Suppressor macrophage (primary cell): ENCODE results near the gene CTSA.
"Not testable (repeated sequence)": the region's sequence is repeated elsewhere in the genome, so short reads cannot be mapped to it uniquely, and the experiment has no call there.

Source experiments
- DNase-seq, 4 experiments: peaks; one replicate each; pipeline ENCODE4 v3.0.0-alpha.2; 2020 to 2022

Gene CTSA

DNA sequence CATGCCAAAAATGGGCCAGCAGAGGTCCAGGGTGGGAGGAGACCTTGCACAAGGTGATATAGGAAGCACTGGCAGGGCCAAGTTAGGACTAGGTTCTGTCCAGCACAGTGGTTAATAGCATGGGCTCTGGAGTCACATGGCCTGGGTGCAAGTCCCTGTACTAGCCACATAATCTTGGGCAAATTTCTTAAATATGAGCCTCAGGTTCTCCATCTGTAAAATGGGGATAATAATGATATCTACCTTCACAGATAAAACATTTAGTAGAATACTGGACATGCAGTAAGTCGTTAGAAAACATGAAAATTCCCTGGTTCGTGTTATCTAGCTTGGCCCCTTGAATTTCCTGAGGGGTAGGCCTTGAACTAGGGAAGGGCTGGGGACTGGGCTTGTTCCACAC lies 6.2 kb downstream of the CTSA start:
- no peak for DNase-seq

DNA sequence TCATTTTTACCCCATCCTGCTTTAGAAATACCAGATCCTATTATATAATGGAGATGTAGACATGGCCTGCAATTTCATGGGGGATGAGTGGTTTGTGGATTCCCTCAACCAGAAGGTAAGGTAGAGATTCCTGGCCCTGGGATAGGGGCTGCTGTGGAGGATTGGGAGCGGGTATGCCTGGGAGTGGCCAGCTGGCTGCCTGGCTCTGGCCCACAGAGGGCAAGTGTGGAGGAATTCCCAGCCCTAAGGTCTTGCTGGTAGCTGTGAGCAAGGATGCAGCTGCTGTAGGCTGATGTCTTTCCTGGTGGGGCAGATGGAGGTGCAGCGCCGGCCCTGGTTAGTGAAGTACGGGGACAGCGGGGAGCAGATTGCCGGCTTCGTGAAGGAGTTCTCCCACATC lies 6.6 kb downstream of the CTSA start:
- no peak for DNase-seq

DNA sequence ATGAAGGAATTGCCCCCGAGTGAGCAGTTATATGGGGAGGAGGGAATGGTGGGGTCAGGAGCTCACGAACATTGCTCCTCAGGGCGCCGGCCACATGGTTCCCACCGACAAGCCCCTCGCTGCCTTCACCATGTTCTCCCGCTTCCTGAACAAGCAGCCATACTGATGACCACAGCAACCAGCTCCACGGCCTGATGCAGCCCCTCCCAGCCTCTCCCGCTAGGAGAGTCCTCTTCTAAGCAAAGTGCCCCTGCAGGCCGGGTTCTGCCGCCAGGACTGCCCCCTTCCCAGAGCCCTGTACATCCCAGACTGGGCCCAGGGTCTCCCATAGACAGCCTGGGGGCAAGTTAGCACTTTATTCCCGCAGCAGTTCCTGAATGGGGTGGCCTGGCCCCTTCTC lies 7.2 kb downstream of the CTSA start:
- DNase-seq: no peak

DNA sequence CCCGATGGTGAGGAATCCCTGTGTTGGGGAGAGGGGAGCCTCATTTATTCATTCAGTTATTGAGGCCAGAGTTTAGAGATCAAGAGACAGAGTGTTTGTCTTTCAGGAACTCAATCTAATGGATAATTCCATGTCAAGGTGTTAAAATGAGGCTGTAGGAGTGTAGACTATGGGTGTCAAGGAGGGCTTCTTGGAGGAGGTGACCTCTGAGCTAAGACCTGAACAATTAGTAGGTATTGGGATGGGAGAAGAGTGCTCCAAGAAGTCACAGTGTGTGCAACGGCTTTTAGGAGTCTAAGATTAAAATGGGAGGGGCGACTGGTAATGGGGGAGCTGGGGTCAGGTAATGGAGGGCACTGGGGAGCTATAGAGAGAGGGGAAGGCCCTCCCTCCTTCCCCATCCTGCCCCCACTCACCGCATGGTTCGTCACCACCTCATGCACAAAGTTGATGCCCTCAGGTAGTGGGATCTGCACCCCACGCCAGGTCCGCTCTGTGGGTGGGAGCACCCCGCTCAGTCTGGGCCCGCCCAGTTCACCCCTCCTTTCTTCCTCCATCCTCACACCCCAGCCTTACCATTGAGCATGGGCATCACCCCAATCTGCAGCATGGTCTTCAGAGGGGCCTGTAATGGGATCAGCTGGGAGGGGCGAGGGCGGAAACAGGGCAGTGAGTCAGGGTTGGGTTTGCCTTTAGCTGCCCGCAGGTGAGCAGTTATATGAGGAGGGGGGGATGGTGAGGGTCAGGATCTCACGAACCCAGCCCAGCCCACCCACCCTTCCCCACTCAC lies 8.1 kb downstream of the CTSA start:
- no peak for DNase-seq

DNA sequence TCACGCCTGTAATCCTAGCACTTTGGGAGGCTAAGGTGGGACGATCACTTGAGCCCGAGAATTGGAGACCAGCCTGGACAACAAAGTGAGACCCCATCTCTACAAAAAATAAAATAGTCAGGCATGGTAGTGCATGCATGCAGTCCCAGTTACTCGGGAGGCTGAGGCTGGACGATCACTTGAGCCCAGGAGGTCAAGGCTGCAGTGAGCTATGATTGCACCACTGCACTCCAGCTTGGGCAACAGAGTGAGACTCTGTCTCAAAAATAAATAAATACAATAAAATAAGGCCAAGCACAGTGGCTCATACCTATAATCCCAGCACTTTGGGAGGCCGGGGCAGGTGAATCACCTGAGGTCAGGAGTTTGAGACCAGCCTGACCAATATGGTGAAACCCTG lies 10.2 kb downstream of the CTSA start:
- DNase-seq: not testable (repeated sequence)

DNA sequence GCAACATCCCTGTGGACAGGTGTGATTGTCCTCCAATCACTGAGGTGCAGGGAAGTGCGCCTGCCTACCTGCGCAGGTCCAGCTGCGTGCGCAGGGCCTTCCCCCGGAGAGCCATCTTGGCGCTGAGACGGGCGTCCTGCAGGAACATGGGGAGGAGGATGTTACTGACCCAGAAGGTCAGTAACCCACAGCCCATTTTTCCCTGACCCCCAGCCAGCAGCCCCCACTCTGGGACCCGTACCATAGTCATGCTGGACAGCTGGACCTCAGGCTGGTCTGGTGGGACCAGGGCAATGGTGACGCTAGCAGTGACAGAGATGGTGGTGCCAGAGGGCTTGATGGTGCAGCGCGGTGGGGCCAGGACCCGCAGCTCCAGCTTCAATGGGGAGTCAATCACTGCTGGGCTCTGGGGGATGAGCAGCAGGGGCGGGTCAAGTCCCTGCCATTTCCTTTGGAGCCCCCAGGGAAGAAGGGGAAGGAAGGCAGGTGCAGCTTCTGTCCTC lies 11.1 kb downstream of the CTSA start:
- DNase-seq: no peak

DNA sequence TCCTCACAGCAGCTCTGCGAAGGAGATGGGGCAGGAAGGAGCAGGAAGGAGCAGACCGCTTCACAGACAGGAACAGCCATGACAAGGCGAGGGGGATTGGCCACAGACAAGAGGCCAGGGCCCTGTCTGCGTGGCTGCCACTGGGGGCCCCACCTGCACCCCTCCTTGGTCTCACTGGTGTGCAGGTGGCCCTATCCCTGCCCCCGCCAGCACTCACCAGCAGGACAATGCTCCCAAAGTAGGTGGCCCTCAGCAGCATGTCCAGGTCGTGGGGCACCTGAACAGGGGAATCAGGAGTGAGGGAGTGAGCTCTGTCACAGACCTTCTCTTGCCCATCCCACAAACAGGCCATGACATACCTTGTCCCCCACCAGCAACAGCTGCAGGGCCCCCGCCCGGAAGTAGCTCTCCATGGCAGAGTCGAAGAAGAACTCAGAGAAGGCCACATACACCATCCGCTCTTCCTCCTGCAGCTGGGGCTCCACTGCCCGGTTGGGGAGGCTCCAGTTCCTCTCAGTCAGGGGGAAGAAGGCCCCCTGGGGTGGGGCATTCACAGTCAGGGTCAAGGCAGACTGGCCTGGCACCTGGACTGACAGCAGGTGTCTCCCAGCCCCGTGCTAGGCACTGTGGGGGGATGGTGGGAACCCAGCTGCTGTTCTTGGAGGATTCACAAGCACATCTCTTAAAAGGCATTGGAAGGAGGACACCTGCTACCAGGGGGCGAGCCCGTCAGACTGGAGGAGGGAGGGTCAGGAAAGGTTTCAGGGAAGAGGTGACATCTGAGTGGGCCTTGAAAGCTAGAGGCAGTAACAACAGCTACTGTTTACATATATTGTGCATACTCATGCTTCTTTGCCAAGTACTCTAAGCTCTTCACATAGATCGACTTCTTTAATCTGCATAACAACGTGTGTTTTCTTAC lies 13.7 kb downstream of the CTSA start:
- DNase-seq: no peak

DNA sequence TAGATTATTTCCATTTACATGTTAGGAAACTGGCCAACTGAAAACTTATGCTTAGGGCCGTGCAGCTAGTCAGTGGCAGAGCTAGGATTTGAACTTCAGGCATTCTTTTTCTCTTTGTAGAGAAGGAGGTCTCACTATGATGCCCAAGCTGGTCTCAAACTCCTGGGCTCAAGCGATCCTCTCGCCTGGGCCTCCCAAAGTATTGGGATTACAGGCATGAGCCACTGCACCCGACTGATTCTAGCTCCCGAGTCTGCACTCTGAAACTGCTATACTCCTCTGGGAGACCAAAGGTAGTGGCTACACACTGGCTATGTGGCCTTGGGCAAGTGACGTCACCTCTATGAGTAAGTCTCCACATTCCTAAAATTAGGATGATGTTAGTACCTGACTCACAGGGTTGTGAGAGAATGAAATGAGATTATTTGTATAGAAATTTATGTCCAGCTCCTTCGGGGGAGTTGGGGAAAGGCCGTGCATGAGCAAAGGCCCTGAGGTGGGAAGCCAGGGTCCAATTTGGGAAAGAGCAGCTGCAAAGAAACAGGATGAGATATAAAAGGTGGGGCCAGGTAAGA lies 14.5 kb downstream of the CTSA start:
- DNase-seq: no peak

DNA sequence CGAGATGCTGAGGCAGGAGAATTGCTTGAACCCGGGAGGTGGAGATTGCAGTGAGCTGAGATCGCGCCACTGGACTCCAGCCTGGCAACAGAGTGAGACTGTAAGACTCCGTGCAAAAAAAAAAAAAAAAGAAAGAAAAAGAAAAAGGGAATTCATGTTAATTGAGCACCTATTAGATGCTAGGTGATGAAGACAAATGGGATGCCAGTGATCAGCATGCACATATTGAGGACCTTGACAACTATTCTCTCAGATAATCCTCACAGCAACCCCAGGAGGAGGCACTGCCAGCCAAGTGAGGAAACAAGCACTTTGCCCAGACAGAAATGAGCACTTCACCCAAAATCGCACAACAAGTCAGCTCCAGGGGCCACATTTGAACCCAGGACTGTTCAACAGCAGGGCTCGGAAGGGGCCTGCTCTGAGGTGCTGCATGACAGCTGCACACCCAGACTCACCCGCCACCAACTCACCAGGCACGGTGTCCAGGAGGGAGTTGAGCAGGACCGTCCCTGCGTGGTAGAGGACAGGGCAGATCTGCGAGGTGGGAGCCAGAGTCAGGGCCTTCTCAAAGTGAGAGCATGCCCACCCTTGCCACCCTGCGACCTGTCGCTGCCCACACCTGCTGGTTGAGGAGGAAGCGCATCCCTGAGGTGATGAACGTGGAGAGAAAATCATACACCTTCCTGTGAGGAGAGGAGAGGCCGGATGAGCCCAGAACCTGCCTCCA lies 16.2 kb downstream of the CTSA start:
- no peak for DNase-seq

DNA sequence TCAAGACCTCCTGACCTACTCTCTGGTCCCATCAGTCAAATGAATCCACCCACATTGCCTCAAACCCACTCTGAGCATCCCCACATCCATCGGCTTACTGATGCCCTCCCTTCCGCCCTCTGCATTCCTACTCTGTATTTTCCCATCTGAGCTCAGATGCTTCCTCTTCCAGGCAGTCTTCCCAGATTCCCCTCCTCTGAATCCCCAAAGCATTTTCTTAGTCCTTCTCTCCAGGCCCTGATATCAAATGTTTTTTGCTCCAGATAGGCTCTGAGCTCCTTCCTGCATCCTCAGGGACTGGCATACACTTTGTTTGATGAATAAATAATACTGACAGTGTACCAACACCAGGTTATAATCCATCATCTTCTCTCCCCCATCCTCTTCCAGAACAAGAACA lies 16.9 kb downstream of the CTSA start:
- no peak for DNase-seq

DNA sequence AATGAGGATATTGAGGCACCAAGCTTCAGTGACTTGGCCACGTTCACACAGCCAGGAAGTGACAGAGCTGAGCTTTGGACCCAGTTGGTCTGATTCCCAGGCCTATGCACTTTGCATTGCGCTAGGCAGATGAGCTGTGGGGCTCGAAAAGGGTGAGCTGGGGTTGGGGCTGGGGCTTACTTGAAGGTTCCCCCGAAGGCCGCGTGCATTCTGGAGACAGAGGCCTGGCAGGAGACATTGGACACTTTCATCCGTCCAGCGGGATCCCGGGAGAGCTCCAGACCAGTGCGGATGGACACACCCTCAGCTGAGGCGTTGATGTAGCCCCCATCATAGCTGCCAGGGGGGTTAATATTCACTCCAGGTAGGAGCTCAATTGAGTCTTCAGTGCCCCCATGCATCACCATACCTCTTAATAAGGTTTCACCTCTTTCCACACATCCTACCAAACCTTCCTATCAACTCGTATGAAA lies 18.2 kb downstream of the CTSA start:
- no peak for DNase-seq

DNA sequence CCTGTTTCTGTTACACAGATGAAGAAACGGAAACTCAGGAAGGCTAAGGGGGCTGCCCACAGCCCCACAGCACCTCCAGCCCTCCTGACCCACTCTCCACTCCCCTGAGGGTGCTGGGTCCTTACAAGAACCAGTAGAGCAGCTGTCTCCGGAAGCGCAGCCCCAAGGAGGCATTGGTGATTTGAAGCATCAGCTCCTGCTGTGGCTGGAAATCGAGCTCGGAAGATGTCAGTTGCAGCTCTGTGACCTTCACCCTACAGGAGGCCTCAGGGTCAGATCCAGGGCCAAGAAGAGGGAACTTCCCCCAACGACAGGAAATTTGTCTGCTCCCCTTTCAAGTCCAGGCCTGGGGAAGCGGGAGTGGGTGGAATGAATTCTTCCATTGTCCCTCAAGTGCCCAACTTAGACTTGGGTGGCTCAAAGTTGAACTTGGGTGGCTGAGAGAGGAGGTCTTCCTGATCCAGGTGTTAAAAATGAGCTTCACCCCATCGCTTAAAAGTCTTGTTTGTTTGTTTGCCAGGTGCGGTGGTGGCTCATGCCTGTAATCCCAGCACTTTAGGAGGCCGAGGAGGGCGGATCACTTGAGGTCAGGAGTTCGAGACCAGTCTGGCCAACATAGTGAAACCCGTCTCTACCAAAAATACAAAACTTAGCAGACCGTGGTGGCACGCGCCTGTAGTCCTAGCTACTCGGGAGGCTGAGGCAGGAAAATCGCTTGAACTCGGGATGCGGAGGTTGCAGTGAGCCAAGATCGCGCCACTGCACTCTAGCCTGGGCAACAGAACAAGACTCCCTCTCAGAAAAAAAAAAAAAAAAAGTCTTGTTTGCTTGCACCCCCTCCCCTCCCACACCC lies 18.9 kb downstream of the CTSA start:
- peak; percentile 49 to 74 (median 72) for DNase-seq

DNA sequence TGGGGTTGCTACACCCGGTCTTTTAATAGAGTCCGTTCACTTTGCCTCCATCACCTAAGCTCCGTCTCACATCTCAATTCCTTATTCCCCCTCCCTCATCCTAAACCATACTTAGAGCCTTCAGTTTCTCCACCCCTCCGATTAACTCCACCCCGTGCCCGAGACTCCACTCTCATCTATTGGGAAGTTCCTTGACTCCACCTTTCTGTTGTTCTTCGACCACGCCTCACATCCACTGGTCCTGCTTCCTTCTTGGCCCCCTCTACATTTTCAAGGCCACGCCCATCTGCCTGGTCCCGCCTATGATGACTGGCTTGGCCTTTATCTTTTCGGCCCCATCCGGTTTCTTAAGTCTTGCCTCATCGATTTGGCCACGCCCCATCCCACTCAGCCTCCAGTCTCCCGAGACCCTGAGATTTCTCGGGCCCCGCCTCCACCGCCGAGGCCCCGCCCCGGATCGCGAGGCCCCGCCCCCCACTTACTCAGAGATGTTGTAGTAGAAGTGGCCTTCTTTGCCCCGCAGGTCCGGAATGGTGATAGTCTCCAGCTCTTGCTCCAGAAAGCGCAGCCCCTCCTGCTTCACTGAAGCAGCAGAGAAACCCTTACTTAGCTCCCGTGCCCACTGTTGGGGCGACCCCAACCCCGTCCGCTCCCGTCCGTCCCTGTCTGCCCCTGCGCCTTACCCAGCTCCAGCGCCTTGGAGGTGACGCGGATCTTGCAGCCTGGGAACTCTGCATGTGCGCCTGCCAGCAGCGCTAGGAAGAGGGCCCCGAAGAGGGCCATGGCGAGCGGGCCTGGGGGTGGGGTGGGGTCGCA lies 19.7 kb downstream of the CTSA start:
- peak; percentile 97 to 99 (median 98) for DNase-seq

DNA sequence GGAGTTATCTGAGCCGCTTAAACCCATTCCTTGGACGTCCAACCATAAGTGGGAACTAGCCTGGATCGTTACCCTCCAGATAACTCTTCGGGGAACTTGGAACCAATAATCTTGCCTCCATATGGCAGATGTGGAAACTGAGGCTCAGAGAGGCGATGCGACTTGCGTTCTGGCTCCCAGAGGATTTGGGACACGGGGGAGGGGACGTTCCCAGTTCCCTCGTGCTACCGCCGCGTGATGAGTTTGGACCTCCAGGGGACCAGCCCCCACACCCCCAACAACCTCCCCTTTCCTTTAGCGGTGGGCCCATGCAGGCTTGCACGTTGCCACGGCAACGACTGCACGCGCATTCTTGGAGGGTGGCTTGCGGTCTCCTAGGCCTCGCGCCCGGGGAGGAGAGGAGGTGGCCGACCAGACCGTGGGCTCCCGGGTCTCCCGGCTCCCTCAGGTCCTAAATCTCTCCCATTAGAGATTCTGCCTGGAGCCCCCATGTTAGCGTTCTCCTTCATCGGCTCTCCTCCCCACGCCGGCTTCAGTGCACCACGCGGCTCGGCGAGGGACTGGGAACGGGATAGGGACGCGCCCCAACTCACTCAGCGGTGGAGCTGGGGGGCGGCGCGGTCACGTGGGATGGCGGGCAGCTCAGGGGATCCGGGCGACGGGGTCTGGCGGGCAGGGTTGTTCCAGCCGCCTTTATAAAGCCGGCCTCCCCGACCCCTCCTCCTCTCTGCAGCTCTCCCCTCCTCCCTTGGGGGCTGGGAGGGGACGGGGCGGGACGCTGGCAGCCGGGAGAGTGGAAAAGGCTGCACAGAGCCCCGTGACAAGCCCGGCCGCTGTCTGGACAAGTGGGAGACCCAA lies 20.6 kb downstream of the CTSA start, which contains the start of gene PLTP:
PLTP (minus strand) TSS at position 670 of the 858 bp plus-strand sequence. CDS start 703 bp downstream, outside the sequence.
- DNase-seq: peak; percentile 35 to 60 (median 49)

DNA sequence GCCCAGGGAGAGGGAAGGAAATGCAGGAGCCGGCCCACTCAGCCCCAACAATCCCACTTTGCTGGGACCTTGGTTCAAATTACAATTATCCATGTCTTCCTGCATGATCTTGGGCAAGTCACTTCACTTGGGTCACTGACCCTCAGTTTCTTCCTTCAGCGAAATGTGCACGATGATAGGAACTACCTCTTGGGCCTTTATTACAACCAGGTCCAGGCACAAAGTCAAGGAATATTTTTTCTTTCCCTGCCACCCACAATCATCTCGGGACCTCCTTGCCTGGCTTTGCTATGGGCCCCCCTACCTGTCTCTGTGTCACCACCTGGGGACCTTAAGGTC lies 21.2 kb downstream of the CTSA start:
- no peak for DNase-seq

DNA sequence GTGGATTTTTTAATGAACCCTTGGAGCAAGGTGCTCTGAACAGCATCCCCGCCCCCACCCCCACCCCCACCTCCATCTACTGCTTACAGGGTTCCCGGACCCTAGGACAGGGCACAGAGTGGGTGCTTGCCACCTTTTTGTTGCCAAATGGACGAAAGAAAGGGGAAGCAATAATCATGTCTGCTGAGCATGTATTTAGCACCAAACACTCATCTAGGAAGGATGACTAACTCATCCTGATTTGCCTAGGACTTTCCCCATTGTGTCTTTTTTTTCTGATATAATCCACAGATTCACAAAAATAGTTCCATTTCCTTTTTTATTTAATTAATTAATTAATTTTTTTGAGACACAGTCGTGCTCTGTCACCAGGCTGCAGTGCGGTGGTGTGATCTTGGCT lies 22.0 kb downstream of the CTSA start:
- DNase-seq: peak; percentile 53 to 92 (median 74)

DNA sequence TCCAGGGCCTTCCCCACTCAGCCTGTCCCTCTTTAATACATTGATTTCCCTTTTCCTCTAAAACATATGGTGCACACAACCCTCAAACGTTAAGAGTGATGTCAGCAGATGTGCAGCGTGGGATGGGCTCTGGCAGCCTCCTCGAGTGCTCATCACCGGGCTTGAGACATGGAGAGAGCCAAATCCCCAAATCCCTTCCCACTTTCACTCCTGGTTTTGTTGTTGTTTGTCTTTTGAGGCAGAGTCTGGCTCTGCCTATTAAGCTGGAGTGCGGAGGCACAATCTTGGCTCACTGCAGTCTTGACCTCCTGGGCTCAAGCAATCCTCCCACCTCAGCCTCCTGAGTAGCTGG lies 26.6 kb downstream of the CTSA start:
- peak in 3 of 4 experiments; percentile 36 to 44 (median 41) for DNase-seq

DNA sequence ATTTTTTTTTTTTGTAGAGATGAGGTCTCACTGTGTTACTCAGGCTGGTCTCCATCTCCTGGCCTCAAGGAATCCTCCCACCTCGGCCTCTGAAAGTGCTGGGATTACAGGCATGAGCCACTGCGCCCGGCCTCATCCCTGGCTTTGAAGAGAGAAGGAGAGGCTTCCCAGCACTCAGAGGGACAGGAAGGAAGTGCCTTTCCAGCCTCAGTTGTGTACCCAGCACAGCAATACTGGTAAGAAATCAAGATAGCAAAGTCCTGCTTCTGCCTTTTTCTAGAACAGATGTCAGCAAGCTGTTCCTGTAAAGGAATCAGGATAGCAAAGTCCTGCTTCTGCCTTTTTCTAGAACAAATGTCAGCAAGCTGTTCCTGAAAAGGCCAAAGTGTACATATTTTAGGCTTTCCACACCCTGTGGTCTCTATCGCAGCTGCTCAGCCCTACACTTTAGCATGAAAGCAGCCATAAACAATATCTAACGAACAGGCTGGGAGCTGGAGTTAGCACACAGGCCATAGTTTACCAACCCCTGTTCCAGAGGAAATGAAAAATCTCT lies 27.1 kb downstream of the CTSA start:
- peak; percentile 30 to 74 (median 66) for DNase-seq
